NCI-H82 (cell line): ENCODE results near the gene EEF1AKMT4.

Experiments used
- DNase-seq: peaks from one replicate; lab custom pipeline; 2025; lab: John Stamatoyannopoulos, UW

The EEF1AKMT4 gene

DNA sequence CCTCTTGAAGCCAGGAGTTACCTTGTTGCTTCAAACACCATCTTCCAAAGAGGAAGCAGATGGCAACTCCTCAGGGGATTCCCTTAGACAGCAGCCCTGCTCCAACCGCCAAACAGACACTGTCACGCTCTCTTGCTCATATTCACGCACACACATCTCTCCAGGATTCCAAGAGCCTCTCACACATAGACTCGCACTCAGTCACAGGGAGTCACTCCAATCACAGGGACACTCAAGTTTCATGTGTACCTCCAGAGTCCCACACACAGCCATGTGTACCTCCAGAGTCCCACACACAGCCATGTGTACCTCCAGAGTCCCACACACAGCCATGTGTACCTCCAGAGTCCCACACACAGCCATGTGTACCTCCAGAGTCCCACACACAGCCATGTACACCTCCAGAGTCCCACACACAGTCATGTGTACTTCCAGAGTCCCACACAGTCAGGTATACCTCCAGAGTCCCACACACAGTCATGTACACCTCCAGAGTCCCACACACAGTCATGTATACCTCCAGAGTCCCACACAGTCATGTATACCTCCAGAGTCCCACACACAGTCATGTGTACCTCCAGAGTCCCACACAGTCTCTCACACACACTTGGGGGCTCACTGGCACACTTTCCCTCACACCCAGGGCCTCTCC, 14.0 kb upstream of the EEF1AKMT4 start:
- peak; percentile 87 for DNase-seq

DNA sequence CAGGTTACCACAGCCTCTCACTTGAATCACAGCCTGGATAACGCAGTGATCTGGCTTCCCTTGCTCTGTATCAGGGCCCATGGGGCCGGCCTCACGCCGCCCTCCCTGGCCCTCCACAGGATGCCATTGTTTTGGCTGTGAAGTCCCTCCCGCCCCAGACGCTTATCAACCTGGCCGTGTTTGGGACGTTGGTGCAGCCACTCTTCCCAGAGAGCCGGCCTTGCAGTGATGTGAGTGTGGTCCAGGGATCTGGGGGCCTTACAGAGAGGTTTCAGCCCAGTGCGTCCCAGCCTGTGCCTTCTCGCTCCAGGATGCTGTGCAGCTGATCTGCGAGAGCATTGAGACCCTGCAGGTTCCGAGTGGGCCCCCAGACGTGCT, 13.4 kb upstream of the EEF1AKMT4 start:
- DNase-seq = no peak

DNA sequence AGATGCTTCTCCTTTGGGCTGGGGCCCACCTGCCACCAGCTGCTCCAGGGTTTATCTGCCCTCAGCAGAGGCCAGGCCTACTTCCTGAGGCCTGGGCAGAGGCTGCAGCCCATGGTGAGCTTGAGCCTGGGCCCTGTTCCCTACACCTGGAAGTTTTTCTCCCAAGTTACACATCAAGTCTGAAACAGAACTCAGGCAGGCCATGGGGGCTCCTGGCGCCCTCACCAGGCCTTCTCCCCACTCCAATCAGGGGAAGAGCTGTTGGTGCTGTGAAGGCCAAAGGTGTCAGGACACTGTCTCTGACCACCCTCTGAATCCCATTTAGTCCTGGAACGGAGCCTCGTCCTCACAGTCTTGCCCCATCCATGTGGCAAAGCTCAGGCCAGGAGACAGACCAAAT, 12.8 kb upstream of the EEF1AKMT4 start:
- no peak for DNase-seq

DNA sequence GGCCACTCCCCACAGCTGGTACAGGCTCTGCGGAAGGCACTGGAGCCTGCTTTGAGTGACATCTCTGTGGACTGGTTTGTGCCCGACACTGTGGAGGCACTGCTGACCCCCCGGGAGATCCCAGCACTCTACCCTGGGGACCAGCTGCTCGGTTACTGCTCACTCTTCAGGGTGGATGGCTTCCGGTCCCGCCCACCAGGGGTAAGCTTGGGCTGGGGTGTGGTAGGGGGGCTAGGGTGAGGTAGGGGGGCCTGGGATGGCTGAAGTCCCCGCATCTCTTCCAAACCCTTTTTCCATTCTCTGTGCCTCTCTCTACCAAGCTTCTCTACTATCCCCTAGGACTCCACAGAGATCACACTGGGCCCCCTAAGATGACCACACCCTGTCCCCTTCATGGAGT, 12.3 kb upstream of the EEF1AKMT4 start:
- no peak for DNase-seq

DNA sequence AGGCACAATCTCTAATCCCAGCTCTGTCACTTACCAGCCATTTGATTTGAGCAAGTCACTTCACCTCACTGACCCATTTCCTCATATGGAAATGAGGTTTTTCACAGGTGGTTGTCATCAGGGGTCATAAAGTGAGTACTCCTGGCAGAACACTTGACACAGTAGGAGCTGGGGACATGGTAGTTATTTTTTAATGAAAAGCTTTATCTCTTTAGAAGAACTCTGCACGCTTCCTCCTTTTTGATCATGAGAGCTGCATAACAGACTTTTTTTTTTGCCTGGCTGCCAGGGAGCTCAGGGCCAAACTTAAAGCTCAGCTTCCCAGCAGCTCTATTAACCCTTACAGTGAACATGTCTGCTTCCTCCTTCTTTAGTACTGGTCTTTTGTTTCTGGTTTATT, 11.7 kb upstream of the EEF1AKMT4 start:
- DNase-seq = no peak

DNA sequence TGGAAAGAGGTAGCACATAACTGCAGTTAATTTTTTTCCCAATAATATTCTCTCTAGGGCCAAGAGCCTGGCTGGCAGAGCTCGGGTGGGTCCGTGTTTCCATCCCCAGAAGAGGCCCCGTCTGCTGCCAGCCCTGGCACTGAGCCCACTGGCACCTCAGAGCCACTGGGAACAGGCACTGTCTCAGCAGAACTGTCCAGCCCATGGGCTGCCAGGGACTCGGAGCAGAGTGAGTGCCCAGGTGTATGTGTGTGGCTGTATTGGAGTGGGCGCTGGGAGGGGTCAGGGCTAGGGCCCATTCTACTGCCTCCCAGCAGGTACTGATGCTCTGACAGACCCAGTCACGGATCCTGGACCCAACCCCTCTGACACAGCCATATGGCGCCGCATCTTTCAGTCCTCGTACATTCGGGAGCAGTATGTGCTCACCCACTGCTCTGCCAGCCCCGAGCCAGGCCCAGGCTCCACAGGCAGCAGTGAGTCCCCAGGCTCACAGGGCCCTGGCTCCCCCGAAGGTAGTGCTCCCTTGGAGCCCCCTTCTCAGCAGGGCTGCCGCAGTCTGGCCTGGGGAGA, 11.1 kb upstream of the EEF1AKMT4 start:
- DNase-seq = no peak

DNA sequence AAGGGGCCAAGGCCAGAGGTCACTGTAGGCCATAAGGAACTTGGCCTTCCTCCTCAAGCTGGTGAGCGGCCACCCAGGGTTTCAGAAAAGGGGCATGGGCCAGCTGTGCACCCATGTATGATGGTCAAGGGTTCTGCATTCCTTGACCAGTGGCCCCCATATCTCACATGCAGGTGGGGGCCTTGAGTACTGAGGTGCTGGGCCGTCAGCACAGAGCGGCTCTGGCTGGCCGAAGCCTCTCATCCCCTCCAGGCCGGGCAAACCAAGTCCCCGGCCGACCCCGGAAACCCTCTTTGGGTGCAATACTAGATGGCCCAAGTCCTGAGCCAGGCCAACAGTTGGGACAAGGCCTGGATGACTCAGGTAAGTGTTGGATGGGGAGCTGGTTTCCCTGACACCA, 10.3 kb upstream of the EEF1AKMT4 start:
- no peak for DNase-seq

DNA sequence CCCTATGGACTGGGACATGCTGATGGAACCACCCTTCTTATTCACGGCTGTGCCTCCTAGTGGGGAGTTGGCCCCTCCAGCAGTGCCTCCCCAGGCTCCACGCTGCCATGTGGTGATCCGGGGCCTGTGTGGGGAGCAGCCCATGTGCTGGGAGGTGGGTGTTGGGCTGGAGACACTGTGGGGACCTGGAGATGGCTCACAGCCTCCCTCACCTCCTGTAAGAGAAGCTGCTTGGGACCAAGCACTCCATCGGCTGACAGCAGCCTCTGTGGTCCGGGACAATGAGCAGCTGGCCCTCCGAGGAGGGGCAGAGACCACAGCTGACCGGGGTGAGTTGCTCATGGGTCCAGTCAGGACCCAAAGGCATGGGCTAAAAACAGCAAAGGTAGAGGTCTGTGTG, 9.8 kb upstream of the EEF1AKMT4 start:
- DNase-seq = no peak

DNA sequence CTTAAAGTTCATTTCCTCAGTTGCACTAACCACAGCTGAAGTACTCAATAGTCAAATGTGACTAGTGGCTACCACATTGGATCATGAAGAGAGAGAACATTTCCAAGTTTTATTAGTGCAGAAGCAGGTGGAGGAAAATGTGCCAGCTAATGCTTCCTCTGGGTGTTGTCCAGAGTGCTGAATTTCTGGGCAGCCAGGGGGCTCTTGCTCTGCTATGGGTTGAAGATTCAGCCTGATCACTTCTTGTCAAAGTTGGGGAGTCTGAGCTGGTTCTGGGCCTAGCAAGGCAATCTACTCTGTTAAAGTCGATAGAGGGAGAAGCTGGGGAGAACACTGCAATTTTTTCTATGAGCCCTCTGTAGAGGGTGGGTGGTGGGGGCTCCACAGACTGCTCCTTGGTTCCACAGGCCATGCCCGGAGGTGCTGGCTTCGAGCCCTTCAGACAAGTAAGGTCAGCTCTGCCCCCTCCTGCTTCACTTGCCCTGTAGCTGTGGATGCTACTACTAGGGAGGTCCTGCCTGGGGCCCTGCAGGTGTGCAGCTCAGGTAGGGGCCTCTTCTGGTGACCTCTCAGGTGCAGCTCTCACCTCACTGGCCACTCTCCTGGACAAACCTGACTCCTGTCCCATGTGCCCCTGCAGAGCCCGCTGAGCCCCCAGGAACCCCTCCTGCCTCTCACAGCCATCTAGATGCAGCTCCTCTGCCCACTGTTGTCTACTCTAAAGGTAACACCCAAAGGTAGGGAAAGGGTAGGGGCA, 8.9 kb upstream of the EEF1AKMT4 start:
- no peak for DNase-seq

DNA sequence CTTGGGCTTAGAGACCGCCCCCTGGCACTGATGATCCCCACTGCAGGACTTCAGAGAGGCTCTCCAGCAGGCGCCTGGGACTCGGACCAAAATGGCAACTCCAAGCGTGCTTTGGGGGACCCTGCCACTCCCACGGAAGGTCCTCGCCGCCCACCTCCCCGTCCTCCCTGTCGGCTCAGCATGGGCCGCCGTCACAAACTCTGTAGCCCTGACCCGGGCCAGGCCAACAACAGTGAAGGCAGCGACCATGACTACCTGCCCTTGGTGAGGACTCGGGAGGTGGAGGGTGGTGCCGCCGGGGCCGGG, 8.4 kb upstream of the EEF1AKMT4 start:
- no peak for DNase-seq

DNA sequence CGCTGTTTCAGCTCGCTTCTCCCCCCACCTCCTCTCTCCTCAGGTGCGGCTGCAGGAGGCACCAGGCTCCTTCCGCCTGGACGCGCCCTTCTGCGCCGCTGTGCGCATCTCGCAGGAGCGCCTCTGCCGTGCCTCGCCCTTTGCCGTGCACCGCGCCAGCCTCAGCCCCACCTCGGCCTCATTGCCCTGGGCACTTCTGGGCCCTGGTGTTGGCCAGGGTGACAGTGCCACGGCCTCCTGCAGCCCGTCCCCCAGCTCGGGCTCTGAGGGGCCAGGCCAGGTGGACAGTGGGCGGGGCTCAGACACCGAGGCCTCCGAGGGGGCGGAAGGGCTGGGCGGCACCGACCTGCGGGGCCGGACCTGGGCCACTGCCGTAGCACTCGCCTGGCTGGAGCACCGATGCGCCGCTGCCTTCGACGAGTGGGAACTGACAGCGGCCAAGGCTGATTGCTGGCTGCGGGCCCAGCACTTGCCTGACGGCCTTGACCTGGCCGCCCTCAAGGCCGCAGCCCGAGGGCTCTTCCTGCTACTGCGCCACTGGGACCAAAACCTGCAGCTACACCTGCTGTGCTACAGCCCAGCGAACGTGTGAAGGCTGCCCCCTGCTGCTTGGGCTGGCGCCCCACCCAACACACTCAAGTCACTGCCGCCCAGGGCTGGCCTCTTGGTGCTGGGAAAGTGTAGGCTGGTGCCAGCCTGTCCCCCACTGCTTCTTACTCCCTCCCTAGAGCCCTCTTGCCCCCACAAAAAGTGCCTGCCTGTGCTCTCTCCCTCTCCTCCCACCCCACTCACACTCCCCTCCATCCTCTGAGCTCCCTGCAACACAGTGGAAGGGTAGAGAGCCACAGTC, 7.8 kb upstream of the EEF1AKMT4 start:
- peak; percentile 62 for DNase-seq

DNA sequence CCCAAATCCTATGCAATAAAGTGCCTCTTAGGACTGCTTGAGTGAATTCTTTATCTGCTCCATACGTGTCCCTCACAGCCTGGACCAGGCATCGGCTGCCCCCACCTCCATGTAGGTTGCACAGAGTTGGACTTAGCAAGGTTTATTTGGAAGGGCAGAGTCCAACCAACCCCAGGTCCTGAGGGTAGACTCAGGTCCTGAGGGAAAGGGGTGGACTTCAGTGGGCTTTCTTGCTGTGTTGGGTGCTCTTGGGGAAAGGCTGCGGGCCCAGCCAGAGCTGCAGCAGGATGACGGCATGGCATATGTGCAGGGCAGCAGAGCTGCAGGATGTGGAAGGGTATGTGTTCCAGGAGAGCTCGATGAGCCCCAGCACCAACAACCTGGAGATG, 7.2 kb upstream of the EEF1AKMT4 start:
- DNase-seq = no peak

DNA sequence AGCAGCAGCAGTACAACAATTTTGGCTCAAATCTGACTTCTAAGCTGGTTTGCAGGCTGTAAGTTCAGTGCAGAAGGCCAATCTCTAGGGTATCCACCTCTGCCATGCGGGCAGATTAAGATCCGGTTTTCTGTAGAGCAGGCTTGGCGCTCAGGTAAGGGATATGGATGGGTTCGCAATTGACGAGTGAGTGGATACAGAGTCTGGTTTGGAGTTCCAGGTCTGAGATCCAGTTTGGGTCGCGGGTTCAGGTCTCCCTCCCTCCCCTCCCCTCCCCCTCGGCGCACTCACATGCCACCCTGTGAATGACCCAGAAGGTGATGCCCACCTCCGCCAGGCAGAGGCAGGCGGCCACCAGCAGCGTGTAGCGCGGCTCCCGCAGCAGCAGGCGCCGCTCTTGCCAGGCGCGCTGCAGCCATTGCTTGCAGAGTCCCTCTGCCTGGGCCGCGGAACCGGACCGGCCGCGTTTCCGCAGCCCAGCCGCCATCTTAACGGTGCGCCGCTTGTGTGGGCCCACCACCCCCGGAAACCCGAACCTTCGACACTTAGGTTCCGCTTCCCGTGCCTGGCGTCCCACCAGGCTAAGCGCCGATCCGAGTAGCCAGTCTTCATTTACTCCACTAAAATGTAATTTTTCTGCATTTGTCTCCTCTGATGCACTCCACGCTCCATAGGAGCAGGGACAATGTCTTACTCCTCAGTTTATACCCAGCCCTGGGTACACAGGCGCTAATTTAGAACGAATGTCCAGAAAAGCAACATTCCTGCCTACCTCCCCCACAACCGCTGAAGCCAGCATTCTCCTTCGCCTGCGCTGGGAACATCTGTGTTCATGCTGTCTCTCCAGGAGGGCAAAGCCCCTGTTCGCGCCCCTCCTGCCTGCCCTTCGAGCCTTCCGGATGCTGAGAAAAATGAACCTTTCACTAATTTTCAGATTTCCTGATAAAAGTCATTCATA, 739 bp upstream of the EEF1AKMT4 start, which contains the start of gene ALG3:
TSS of gene ALG3 (minus strand) at position 509 of the 958 bp plus-strand sequence. CDS start at position 487, 22 bp downstream.
- peak; percentile 94 for DNase-seq

DNA sequence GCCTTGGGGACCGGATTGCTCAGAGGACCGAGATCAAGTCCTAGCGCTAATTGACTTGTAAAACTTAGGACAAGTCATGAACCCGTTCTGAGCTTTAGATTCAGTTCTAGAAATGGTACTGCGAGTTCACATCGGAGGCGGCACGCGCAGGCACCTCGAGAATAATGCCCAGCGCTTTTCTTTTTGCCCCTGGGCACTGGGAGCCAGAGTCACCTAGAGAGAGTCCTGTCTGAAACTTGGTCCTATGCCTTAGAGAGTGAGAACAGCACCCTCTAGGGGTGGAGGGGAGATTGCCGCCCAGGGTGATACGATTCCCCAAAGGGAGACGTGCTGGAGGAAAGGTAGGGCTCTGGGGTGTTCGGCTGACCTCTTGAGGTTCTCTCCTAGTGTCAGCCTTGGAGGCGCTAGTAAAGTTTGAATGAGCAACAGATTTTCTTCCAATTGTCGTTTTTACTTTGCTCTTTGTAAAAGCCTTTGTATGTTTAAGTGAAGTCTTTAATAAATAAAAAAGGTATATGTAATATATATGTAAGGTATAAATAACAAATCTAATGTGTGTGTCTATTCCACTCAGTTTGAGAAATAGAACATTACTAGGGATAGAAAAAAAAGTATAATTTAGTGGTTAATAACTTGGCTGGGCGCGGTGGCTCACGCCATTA, 826 bp downstream of the EEF1AKMT4 start:
- peak; percentile 99 for DNase-seq

DNA sequence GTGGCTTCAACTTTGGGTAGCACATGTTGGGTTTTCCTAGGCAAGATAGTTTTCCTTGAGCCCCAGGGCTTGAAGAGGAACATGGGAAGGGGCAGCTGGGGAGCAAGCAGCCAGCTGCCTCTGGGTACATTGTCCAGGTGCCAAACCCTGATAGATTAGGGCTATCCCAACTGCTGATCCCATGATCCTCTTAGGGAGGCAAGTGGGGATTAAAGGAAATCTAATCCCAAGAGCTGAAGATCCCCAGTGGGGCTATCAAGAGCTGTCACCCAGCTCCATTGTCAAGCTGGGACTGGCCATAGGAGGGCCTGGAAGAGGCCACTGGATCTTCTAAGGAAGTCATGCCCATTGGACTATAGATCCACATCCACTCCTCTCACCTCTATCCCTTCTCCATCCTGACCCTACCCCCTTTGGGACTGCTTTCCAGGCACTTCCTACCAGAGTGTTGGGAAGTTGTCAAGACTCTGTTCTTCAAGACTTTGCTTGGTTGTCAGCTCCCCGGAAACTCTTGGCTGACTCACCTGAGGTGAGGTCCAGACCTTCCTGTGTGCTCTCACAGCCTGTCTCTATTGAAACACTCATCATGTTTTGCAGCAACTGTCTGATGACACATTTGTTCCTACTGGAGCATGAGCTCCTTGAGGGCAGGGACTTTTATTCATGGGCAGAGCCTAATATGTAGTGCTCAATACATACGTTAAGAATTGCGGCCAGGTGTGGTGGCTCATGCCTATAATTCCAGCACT, 6.0 kb downstream of the EEF1AKMT4 start:
- DNase-seq = peak; percentile 99

DNA sequence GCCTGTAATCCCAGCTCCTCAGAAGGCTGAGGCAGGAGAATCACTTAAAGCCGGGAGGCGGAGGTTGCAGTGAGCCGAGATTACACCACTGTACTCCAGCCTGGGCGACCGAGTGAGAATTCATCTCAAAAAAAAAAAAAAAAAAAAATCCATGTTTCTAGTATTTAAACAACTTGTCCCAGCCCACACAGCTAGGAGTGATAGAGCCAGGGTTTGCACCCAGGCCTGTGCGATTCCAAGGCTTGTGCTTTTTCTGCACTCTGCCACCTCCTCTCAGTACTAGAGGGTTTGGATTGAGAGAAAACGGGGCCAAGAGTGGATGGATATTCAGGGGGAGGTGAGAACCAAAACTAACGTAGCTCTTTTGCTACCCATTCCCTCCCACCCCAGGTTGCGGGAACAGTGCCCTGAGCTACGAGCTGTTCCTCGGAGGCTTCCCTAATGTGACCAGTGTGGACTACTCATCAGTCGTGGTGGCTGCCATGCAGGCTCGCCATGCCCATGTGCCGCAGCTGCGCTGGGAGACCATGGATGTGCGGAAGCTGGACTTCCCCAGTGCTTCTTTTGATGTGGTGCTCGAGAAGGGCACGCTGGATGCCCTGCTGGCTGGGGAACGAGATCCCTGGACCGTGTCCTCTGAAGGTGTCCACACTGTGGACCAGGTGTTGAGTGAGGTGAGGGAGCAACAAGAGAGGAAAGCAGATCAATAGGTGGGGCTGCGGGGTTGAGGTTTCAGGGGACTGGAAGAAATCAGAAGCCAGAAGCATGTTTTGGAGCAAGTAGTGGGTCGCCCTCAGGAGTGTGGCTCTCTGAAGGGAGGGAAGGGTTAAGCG, 7.8 kb downstream of the EEF1AKMT4 start:
- DNase-seq = no peak

DNA sequence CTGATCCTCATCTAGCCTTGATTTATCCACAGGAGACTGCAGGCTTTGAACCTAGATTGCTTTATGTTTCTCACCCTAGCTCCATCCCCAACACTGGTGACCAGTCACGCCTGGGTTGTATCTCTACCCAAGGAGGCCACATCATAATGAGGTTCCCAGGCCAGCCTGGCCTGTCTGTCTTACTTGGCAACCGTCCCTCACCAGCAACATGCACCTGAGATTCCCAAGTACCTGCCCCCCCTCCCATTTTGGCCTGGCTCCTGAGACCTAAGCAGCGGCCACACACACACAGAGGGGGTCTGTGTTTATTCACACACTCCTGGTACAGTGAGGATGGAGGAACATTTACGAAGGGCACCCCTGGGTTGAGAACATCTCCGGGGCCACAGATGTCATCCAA, 9.5 kb downstream of the EEF1AKMT4 start:
- DNase-seq = no peak

DNA sequence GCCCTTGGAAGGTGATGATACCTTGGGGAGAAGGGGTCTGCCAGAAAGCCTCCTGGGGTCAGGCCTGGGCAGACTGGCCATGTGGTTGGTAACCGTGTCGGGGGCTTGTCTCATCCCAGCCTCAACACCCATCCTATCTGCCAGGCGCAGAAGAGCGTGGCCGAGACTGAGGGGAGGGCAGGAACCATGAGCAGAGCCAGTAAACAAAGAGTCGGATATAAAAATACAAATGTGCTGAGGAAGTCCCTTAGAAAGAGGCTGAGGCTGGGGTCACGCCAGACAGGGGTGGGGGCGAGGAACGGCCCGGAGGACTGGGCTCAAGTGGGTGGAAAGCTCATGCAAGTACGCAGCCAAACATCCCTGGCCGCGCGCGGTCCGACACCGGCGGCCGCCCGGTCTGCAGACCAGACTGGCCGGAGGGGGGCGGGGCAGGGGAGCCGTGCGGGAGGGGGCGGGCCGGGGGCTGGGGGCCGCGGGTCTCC, 10.0 kb downstream of the EEF1AKMT4 start:
- no peak for DNase-seq
